ENCODE results near the gene NUBP1. TPM values are rescaled to one million over a fixed set of nuclear protein-coding genes. Genes with fewer than 3 reads are reported as not detected.

NUBP1 gene
- total and polyA plus RNA-seq, 7 donors: 24.7 to 74.7 (median 29.6) TPM

DNA sequence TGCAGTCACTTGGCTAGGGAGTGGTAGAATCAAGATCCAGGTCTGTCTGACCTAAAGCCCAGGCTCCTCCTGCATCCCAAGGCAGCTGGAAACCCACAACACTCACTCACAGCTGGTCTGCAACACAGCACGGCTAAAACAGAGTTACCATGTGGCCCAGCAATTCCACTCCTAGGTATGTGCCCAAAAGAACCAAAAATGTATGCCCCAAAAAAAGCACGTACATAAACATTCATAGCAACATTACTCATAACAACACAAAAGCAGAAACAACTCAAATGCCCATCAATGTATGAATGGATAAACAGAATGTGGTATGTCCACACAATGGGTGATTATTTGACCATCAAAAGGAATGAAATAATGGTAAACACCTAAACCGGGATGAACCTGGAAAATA, 66.1 kb downstream of the NUBP1 start:
- Histone ChIP-seq H3K27me3 (ENCODE audit: insufficient read depth in 3 of 3, low read length in 2 of 3) (no peaks in the 10 kb centered on the region), H3K36me3 (ENCODE audit: insufficient read depth in 1 of 2, low read depth in 1 of 2) (no peaks in the 10 kb centered on the region), H3K4me3 (no peak overlapping the region), H3K4me1 (no peaks in the 10 kb centered on the region), H3K9me3 (no peaks in the 10 kb centered on the region), H3K27ac (no peak overlapping the region)
- ATAC-seq (no peak), DNase-seq (no peak)
- intact Hi-C loops (cut with DNase I): loop anchor here in 1 of 2 donors (5.0 kb wide), 1 partner anchor 52 kb away; no protein-coding TSS in a partner anchor
- WGBS, 3 donors: 89 to 92% (median 91%) methylated on average over 3 of the region's 3 CpGs
- TF ChIP-seq, protein P1, sequence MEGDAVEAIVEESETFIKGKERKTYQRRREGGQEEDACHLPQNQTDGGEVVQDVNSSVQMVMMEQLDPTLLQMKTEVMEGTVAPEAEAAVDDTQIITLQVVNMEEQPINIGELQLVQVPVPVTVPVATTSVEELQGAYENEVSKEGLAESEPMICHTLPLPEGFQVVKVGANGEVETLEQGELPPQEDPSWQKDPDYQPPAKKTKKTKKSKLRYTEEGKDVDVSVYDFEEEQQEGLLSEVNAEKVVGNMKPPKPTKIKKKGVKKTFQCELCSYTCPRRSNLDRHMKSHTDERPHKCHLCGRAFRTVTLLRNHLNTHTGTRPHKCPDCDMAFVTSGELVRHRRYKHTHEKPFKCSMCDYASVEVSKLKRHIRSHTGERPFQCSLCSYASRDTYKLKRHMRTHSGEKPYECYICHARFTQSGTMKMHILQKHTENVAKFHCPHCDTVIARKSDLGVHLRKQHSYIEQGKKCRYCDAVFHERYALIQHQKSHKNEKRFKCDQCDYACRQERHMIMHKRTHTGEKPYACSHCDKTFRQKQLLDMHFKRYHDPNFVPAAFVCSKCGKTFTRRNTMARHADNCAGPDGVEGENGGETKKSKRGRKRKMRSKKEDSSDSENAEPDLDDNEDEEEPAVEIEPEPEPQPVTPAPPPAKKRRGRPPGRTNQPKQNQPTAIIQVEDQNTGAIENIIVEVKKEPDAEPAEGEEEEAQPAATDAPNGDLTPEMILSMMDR (IDR thresholded peaks at IDR 0.05): no peak

DNA sequence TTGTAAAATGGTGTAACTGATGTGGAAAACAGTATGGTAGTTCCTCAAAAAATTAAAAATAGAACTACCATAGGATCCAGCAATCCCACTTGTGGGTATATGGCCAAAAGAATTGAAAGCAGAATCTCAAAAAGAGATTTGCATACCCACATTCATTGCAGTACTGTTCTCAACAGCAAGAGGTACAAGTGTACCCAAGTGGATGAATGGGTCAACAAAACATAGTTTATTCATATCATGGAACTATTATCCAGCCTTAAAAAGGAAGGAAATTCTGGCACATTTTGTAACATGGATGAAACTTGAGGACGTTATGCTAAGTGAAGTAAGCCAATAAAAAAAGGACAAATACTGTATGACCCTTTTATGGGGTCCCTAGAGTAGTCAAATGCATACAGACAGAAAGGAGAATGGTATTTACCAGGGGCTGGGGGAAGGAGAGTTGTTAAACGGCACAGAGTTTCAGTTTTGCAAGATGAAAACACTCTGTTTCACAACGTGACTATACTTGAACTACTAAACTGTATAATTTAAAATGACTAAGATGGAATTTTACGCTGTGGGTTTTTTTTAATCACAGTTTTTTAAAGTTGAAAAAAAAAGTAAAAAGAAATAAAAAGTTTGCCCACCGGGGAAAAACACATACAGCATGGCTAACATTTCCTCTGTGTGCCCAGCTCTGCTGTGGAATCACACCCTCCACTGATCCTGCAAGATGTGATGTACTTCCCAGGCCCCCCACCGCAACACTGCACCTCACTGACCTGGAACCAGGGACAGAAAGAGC, 68.9 kb downstream of the NUBP1 start:
- 53 to 62% (median 54%) methylated on average over 6 of the region's 6 CpGs for WGBS, 3 donors
- no peaks in the 10 kb centered on the region for H3K27me3 ChIP-seq (ENCODE audit: insufficient read depth in 3 of 3, low read length in 2 of 3)
- TF ChIP-seq, protein P1 (IDR thresholded peaks at IDR 0.05): no peak
- H3K4me3 ChIP-seq: no peak overlapping the region
- H3K36me3 ChIP-seq (ENCODE audit: insufficient read depth in 1 of 2, low read depth in 1 of 2): no peaks in the 10 kb centered on the region
- no peak overlapping the region for H3K27ac ChIP-seq
- no peak for ATAC-seq
- H3K9me3 ChIP-seq: no peaks in the 10 kb centered on the region
- intact Hi-C loops (cut with DNase I): no loop called here
- H3K4me1 ChIP-seq: no peaks in the 10 kb centered on the region
- DNase-seq: no peak

DNA sequence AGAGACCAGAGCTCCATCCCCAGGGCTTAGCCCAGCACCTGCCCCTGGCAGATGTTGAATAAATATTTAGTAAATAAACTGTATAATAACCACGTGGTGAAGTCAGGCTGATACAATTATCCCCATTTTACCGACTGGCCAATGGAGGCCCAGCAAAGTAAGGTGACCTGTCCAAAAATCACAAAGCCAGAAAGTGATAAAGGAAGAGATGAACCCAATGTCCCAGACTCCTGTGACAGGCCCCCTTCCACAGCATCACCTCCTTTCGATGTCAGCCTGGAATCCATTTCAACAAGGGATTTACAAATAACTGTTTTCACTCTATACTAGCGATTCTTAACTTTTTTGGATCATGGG, 69.4 kb downstream of the NUBP1 start:
- H3K27me3 ChIP-seq (ENCODE audit: insufficient read depth in 3 of 3, low read length in 2 of 3): no peaks in the 10 kb centered on the region
- intact Hi-C loops (cut with DNase I): no loop called here
- 72 to 80% (median 75%) methylated on average over 4 of the region's 4 CpGs for WGBS, 3 donors
- H3K9me3 ChIP-seq: no peaks in the 10 kb centered on the region
- no peaks in the 10 kb centered on the region for H3K36me3 ChIP-seq (ENCODE audit: insufficient read depth in 1 of 2, low read depth in 1 of 2)
- ATAC-seq: no peak
- H3K27ac ChIP-seq: no peak overlapping the region
- no peak for DNase-seq
- no peak overlapping the region for H3K4me3 ChIP-seq
- H3K4me1 ChIP-seq: no peaks in the 10 kb centered on the region
- TF ChIP-seq, protein P1 (IDR thresholded peaks at IDR 0.05): no peak

DNA sequence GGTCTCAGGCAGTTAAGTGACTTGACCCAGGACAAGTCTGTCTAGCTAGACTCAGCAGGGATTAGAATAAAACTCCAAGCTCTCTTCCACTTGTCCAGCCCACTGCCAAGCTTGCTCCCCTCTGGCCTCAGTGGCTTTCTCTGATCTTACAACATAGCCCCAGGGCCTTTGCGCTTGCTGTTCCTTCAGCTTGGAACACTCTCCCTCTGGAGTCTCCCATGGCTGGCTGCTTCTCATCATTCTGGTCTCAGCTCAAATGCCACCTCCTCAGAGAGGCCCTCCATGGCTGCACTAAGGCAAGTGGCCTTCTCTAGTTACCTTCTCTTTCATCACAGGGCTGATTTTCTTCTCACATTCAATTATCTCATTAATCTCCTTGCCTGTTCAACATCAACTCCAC, 73.9 kb downstream of the NUBP1 start:
- Histone ChIP-seq H3K36me3 (ENCODE audit: insufficient read depth in 1 of 2, low read depth in 1 of 2) (no peaks in the 10 kb centered on the region), H3K9me3 (no peaks in the 10 kb centered on the region), H3K27me3 (ENCODE audit: insufficient read depth in 3 of 3, low read length in 2 of 3) (no peaks in the 10 kb centered on the region), H3K4me3 (no peak overlapping the region), H3K27ac (no peak overlapping the region), H3K4me1 (no peaks in the 10 kb centered on the region)
- TF ChIP-seq, protein P1 (IDR thresholded peaks at IDR 0.05): no peak
- no peak for DNase-seq
- ATAC-seq: no peak
- 100% methylated on average over 1 of the region's 1 CpG for WGBS, 3 donors
- intact Hi-C loops (cut with DNase I): no loop called here
